ENCODE measurements around the gene SAC3D1. TPM values are rescaled to one million over a fixed set of nuclear protein-coding genes. Genes with fewer than 3 reads are reported as not detected.

The SAC3D1 gene
- polyA plus RNA-seq, 3 donors: 4.4 to 14.1 (median 6.7) TPM

- no peak overlapping the region for H3K27ac ChIP-seq (ENCODE audit: low read depth in 1 of 2, low read length in 2 of 2)
- H3K27ac Mint-ChIP-seq: no peak overlapping the region
- no peak for TF ChIP-seq CTCF (IDR thresholded peaks at IDR 0.05)
- peaks cover 9 to 17% of the 10 kb centered on the region in 2 donors for H3K4me1 ChIP-seq (ENCODE audit: control insufficient read depth in 1 of 2, insufficient read depth in 2 of 2, low read length in 2 of 2)
- no peaks in the 10 kb centered on the region for H3K9me3 ChIP-seq (replicated peaks in 1 of 2; ENCODE audit: control insufficient read depth in 1 of 2, insufficient read depth in 1 of 2, low read length in 2 of 2)
- H3K36me3 ChIP-seq (replicated peaks in 1 of 2; ENCODE audit: control insufficient read depth in 1 of 2, insufficient read depth in 2 of 2, low read length in 2 of 2): peaks cover 41 to 80% of the 10 kb centered on the region in 2 donors
- WGBS (ENCODE audit: insufficient coverage): 94% methylated on average over 11 of the region's 11 CpGs
- H4K20me1 ChIP-seq (ENCODE audit: insufficient read depth, low read length): peaks cover 4% of the 10 kb centered on the region
- H3K4me2 ChIP-seq (replicated peaks; ENCODE audit: extremely low read depth, low read length, poor library complexity, severe bottlenecking): no peak overlapping the region
- H3K27me3 ChIP-seq (ENCODE audit: control insufficient read depth in 2 of 2, insufficient read depth in 2 of 2, low read length in 2 of 2): no peaks in the 10 kb centered on the region
- peaks cover 0 to 2% (median 0%) of the 10 kb centered on the region in 7 donors for H3K9me3 Mint-ChIP-seq
- peaks cover 0 to 4% (median 0%) of the 10 kb centered on the region in 3 donors for H3K27me3 Mint-ChIP-seq (ENCODE audit: low read depth in 3 of 3)
- H3K36me3 Mint-ChIP-seq: peaks cover 62 to 85% of the 10 kb centered on the region in 2 donors
- no peak overlapping the region for H3K4me3 Mint-ChIP-seq
- no peak overlapping the region for H3K4me3 ChIP-seq (replicated peaks in 1 of 3; ENCODE audit: low read depth in 2 of 3, low read length in 3 of 3)
- no peak for DNase-seq
- intact Hi-C loops (cut with micrococcal nuclease): no loop called here
- H3K79me2 ChIP-seq (ENCODE audit: insufficient read depth, low read length): no peaks in the 10 kb centered on the region
- no peak overlapping the region for H3K9ac ChIP-seq (ENCODE audit: insufficient read depth, low read length, poor library complexity, severe bottlenecking)
- H3K4me1 Mint-ChIP-seq: peaks cover 4% of the 10 kb centered on the region
- no peak overlapping the region for H2AFZ ChIP-seq (ENCODE audit: insufficient read depth, low read depth, low read length, poor library complexity, severe bottlenecking)
These were observed 5.4 kb upstream of the SAC3D1 start for GRCh38 chr11:65035579-65035978.

GRCh38 chr11:65036931-65037330, 4.1 kb upstream of the SAC3D1 start:
- Histone ChIP-seq H3K27ac (ENCODE audit: low read depth in 1 of 2, low read length in 2 of 2) (no peak overlapping the region), H3K4me3 (replicated peaks in 1 of 3; ENCODE audit: low read depth in 2 of 3, low read length in 3 of 3) (no peak overlapping the region), H3K9me3 (replicated peaks in 1 of 2; ENCODE audit: control insufficient read depth in 1 of 2, insufficient read depth in 1 of 2, low read length in 2 of 2) (no peaks in the 10 kb centered on the region), H3K9ac (ENCODE audit: insufficient read depth, low read length, poor library complexity, severe bottlenecking) (no peak overlapping the region), H3K79me2 (ENCODE audit: insufficient read depth, low read length) (no peaks in the 10 kb centered on the region), H2AFZ (ENCODE audit: insufficient read depth, low read depth, low read length, poor library complexity, severe bottlenecking) (no peak overlapping the region), H3K27me3 (ENCODE audit: control insufficient read depth in 2 of 2, insufficient read depth in 2 of 2, low read length in 2 of 2) (no peaks in the 10 kb centered on the region), H3K36me3 (replicated peaks in 1 of 2; ENCODE audit: control insufficient read depth in 1 of 2, insufficient read depth in 2 of 2, low read length in 2 of 2) (peaks cover 38 to 68% of the 10 kb centered on the region in 2 donors), H4K20me1 (ENCODE audit: insufficient read depth, low read length) (peaks cover 2% of the 10 kb centered on the region), H3K4me1 (ENCODE audit: control insufficient read depth in 1 of 2, insufficient read depth in 2 of 2, low read length in 2 of 2) (peaks cover 13 to 28% of the 10 kb centered on the region in 2 donors), H3K4me2 (replicated peaks; ENCODE audit: extremely low read depth, low read length, poor library complexity, severe bottlenecking) (no peak overlapping the region)
- Mint-ChIP-seq H3K4me1 (peaks cover 8% of the 10 kb centered on the region), H3K27ac (no peak overlapping the region), H3K27me3 (ENCODE audit: low read depth in 3 of 3) (peaks cover 0 to 2% (median 0%) of the 10 kb centered on the region in 3 donors), H3K36me3 (peaks cover 54 to 74% of the 10 kb centered on the region in 2 donors), H3K9me3 (peaks cover 0 to 2% (median 0%) of the 10 kb centered on the region in 7 donors), H3K4me3 (no peak overlapping the region)
- intact Hi-C loops (cut with micrococcal nuclease): no loop called here
- no CpG with 5 or more reads among the region's 6 CpGs for WGBS (ENCODE audit: insufficient coverage)
- no peak for DNase-seq
- TF ChIP-seq CTCF (IDR thresholded peaks at IDR 0.05): no peak
